HL-60 (cell line): ENCODE data around the gene ITPRIP.
A peak's percentile ranks its signal among the peaks of the same experiment; 100 is the strongest.

Source experiments
- DNase-seq, 2 experiments: peaks; one replicate each; pipeline ENCODE4 v3.0.0-alpha.2; 2010 to 2020; ENCODE audit warnings: low read depth in 1 of 2, low spot score in 1 of 2
- H3K27ac ChIP-seq: fragments of 250-450 bp; sonication (Bioruptor Pico); replicated peaks from 2 replicates; pipeline ENCODE4 v1.5.1; 2020; ENCODE audit warnings: mild to moderate bottlenecking, moderate library complexity
- H3K27me3 ChIP-seq: fragments of 250-450 bp; sonication (Bioruptor Pico); 2 replicates; pipeline ENCODE4 v1.5.1; 2021; ENCODE audit warnings: mild to moderate bottlenecking, moderate library complexity; ENCODE audit not compliant: insufficient read depth, poor library complexity, severe bottlenecking
- H3K4me3 ChIP-seq: replicated peaks from 2 replicates; pipeline ENCODE4 v1.5.1; 2011; ENCODE audit warnings: mild to moderate bottlenecking, control low read depth, low read length; ENCODE audit not compliant: insufficient read depth
- CTCF ChIP-seq: IDR thresholded peaks from one replicate; pipeline ENCODE4 v1.5.1; 2011; ENCODE audit warnings: low read length, control low read depth, inconsistent platforms; ENCODE audit not compliant: insufficient read depth
- GABPA ChIP-seq: IDR thresholded peaks from 2 replicates; pipeline ENCODE4 v1.6.1; 2012; ENCODE audit warnings: low read depth
- POLR2AphosphoS5 ChIP-seq: IDR thresholded peaks from 2 replicates; pipeline ENCODE4 v1.6.1; 2012; ENCODE audit warnings: low read depth
- REST ChIP-seq: IDR thresholded peaks from 2 replicates; pipeline ENCODE4 v1.6.1; 2012; ENCODE audit warnings: low read depth; ENCODE audit not compliant: insufficient replicate concordance
- SPI1 ChIP-seq: IDR thresholded peaks from 2 replicates; pipeline ENCODE4 v1.6.1; 2012; ENCODE audit warnings: low read depth, mild to moderate bottlenecking, borderline replicate concordance

Gene ITPRIP

DNA sequence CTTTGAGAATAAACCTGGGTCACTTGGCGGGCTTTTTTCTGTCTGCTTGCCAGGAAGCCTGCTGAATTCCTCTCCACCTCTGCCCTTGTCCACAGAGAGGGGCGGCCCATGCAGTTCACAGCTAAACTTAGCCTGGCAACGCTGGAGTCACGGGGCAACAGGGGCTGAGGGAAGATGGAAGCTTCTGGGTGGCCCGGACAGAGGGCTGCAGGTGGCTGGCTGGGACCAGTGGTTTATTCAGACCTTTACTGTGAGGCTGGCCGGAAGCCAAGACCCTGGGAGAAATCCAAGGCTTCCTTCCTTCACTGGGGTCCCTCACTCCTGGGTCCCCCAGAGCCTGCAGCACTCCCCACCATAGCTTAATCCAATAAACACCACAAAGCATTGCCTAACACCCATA lies 17.0 kb downstream of the ITPRIP start:
- peak overlapping the region; percentile 85 for H3K27ac ChIP-seq
- TF ChIP-seq CTCF: no peak
- TF ChIP-seq POLR2AphosphoS5: no peak
- TF ChIP-seq SPI1: no peak
- no peak for TF ChIP-seq REST
- TF ChIP-seq GABPA: no peak
- DNase-seq: no peak
- no peak overlapping the region for H3K4me3 ChIP-seq
- H3K27me3 ChIP-seq: no peaks in the 10 kb centered on the region

DNA sequence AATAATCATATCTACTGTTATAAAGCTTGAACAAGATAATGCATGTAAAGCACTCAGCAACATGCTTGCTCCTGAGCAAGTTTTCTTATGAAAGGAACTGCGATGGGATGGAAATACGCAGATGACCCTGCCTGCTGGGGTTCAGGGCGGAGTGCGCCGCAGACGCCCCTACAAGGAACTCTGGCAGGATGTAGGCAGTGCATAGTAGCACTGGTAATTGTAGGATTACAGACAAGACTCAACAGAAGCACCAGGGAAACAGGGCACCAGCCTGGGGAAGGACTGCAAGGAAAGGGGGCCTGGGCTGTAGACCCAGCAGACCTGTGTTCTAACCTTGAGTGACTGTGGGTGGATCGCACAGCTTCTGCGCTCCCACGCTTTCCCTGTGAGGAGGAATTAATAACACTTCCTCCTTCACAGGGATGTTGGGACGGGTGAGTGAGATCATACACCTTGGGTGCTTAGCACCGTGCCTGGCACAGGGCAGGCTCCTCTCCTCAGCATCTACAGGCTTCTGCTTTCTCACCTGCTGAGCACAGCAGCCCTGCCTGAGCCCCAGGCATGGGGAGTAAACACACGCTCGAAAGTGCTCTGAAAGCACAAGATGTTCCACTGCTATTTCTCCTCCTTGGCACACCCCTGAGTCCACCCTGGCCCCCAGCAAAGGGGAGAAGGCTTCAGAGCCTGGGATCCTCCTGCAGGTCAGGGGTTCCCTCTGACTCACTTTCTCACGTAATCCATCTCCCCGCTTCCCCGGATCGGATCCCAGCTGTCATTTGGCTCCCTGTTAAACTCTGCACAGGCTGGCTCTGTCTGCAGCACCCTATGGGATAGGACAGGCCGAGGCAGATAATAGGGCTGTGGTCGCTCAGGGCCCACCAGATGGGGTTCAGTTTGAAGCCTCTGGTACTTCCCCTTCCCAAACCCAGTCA lies 19.2 kb downstream of the ITPRIP start:
- no peak for DNase-seq
- Histone ChIP-seq H3K4me3 (no peak overlapping the region), H3K27me3 (no peaks in the 10 kb centered on the region), H3K27ac (peak overlapping the region; percentile 21; the same call in 1 of the 2 replicates)
- no peak for TF ChIP-seq REST
- TF ChIP-seq CTCF: no peak
- no peak for TF ChIP-seq SPI1
- no peak for TF ChIP-seq GABPA
- TF ChIP-seq POLR2AphosphoS5: no peak; the same call in 1 of the 2 replicates

GRCh38 chr10:104318326-104318725 lies 19.9 kb downstream of the ITPRIP start:
- no peak for TF ChIP-seq SPI1
- TF ChIP-seq POLR2AphosphoS5: no peak
- TF ChIP-seq GABPA: no peak
- no peak for TF ChIP-seq CTCF
- TF ChIP-seq REST: no peak
- no peak overlapping the region for H3K27ac ChIP-seq

More at GRCh38 chr10:104318326-104318725, 19.9 kb downstream of the ITPRIP start:
- Histone ChIP-seq H3K4me3 (no peak overlapping the region), H3K27me3 (no peaks in the 10 kb centered on the region)
- no peak for DNase-seq
